Measurements from ENCODE around the gene FHIT. TPM values are rescaled to one million over a fixed set of nuclear protein-coding genes. Genes with fewer than 3 reads are reported as not detected.

The FHIT gene
- polyA plus RNA-seq, 1 experiment = 0.11 TPM

- POLR2A ChIA-PET = no interaction called here
- Histone ChIP-seq H3K4me3 (ENCODE audit: low read depth, low read length) (no peak overlapping the region), H3K27me3 (ENCODE audit: control insufficient read depth, insufficient read depth, low read length) (no peaks in the 10 kb centered on the region), H3K36me3 (ENCODE audit: control insufficient read depth, insufficient read depth, low read length) (no peaks in the 10 kb centered on the region)
- CTCF ChIA-PET = no interaction called here
- no peak for TF ChIP-seq CTCF (IDR thresholded peaks at IDR 0.05; ENCODE audit: insufficient read depth, low read depth, low read length)
- DNase-seq (ENCODE audit: low read depth) = no peak
These were observed 857.3 kb downstream of the FHIT start for GRCh38 chr3:60393946-60394345.

GRCh38 chr3:60392501-60392900 lies 858.8 kb downstream of the FHIT start:
- no peaks in the 10 kb centered on the region for H3K36me3 ChIP-seq (ENCODE audit: control insufficient read depth, insufficient read depth, low read length)
- no peak for TF ChIP-seq CTCF (IDR thresholded peaks at IDR 0.05; ENCODE audit: insufficient read depth, low read depth, low read length)
- POLR2A ChIA-PET = no interaction called here
- CTCF ChIA-PET = no interaction called here
- no peaks in the 10 kb centered on the region for H3K27me3 ChIP-seq (ENCODE audit: control insufficient read depth, insufficient read depth, low read length)
- DNase-seq (ENCODE audit: low read depth) = no peak
- H3K4me3 ChIP-seq (ENCODE audit: low read depth, low read length) = no peak overlapping the region

GRCh38 chr3:60391292-60391691 lies 860.0 kb downstream of the FHIT start:
- DNase-seq (ENCODE audit: low read depth) = no peak
- Histone ChIP-seq H3K27me3 (ENCODE audit: control insufficient read depth, insufficient read depth, low read length) (no peaks in the 10 kb centered on the region), H3K36me3 (ENCODE audit: control insufficient read depth, insufficient read depth, low read length) (no peaks in the 10 kb centered on the region), H3K4me3 (ENCODE audit: low read depth, low read length) (no peak overlapping the region)
- ChIA-PET POLR2A (no interaction called here), CTCF (no interaction called here)
- TF ChIP-seq CTCF (IDR thresholded peaks at IDR 0.05; ENCODE audit: insufficient read depth, low read depth, low read length) = no peak

- CTCF ChIA-PET = no interaction called here
- Histone ChIP-seq H3K27me3 (ENCODE audit: control insufficient read depth, insufficient read depth, low read length) (no peaks in the 10 kb centered on the region), H3K36me3 (ENCODE audit: control insufficient read depth, insufficient read depth, low read length) (no peaks in the 10 kb centered on the region), H3K4me3 (ENCODE audit: low read depth, low read length) (no peak overlapping the region)
- DNase-seq (ENCODE audit: low read depth) = no peak
- TF ChIP-seq CTCF (IDR thresholded peaks at IDR 0.05; ENCODE audit: insufficient read depth, low read depth, low read length) = no peak
- POLR2A ChIA-PET = no interaction called here
These were observed 862.5 kb downstream of the FHIT start for GRCh38 chr3:60388731-60389130.

- POLR2A ChIA-PET = no interaction called here
- TF ChIP-seq CTCF (IDR thresholded peaks at IDR 0.05; ENCODE audit: insufficient read depth, low read depth, low read length) = no peak
- CTCF ChIA-PET = no interaction called here
- Histone ChIP-seq H3K4me3 (ENCODE audit: low read depth, low read length) (no peak overlapping the region), H3K36me3 (ENCODE audit: control insufficient read depth, insufficient read depth, low read length) (no peaks in the 10 kb centered on the region), H3K27me3 (ENCODE audit: control insufficient read depth, insufficient read depth, low read length) (no peaks in the 10 kb centered on the region)
- DNase-seq (ENCODE audit: low read depth) = no peak
These were observed 864.9 kb downstream of the FHIT start for GRCh38 chr3:60386306-60386705.

Measured in BJ (cell line).